ENCODE results near the gene DHRS7B. TPM values are rescaled to one million over a fixed set of nuclear protein-coding genes. Genes with fewer than 3 reads are reported as not detected.
"Not testable (repeated sequence)": the region's sequence is repeated elsewhere in the genome, so short reads cannot be mapped to it uniquely, and the experiment has no call there.

DHRS7B gene
- total RNA-seq: 12.6 and 27.4 TPM in 2 replicates

DNA sequence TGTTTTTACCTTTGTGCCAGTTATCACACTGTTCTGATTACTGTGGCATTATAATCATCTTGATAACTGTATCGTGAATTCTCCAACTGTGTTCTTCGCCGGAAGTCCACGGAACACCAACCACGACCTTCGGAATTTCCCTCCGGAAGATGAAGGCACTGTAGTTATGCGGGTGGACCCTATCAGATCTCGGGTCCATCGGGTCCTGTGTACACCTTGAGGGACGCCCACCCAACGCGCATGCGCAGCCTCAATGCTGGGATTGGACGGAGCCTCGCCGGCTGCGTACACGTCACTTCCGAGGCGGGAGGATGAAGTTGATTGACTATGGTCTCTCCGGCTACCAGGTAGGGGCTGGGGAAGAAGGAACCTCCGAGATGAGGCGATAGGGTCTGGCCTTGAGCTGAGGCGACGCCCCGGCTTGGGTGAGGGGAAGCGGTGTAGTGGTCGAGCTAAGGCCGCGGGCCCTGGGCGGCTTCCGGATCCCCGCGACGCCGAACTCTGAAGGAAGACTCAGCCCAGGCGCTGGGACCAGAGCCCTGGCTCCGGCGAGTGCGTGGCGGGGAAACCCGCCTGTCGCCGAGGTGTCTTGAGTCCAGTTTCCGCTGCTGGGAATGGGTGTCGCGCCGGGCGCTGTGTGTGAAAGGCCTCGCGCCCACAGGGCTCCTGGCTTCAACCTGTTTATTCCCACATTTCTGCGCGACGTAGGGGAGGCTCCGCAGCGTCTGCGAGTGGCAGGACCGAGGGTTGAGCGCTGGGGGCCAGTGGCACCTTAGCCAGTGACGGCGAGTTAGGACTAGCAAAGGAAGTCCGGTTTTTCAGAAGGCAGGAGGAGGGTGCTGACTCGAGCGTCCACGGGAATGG, at the start of gene DHRS7B:
DHRS7B (plus strand) TSS at position 320 of the 864 bp plus-strand sequence; CDS start at position 328, 8 bp downstream.
- no peak for DNase-seq (ENCODE audit: extremely low read depth, low read depth, low spot score)

- DNase-seq (ENCODE audit: extremely low read depth, low read depth, low spot score): no peak
Measured at GRCh38 chr17:21077281-21077680, 49.5 kb upstream of the DHRS7B start.

- DNase-seq (ENCODE audit: extremely low read depth, low read depth, low spot score): no peak
Measured at GRCh38 chr17:21078016-21078780, 48.6 kb upstream of the DHRS7B start.

DNA sequence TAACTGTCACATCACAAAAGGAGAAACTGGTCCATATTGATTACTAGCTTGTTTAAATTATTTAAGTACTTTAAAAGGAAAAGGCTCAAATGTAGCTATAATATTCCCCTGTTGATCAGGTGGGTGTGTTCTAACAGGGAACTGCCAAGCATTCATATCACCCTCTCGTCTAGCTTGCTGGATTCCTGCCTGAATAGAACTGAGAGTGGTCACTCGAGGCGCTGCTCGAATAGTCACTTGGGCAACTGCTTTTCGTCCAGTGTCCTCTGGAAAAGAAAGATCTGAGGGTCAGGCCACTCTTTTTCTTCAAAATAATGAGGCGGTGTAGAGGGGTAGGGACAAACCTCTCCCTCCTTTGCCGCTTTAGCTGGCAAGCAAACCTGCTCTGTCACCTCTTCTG, 47.6 kb upstream of the DHRS7B start:
- DNase-seq (ENCODE audit: extremely low read depth, low read depth, low spot score): no peak

DNA sequence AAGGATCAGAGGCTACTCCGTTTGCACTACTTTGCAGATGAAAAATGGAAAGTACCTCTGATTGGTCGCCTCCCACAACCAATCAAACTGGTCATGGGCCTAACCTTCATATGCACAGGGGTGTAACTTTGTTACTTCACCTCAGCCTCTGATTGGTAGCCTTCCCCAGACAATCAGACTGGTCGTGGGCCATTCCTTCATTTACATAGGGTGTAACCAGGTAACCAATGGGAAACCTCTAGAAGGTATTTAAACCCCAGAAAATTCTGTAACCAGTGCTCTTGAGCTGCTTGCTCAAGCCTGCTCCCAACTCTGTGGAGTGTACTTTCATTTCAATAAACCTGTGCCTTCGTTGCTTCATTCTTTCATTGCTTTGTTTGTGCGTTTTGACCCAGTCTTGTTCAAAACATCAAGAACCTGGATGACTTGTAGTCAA, 44.7 kb upstream of the DHRS7B start:
- DNase-seq (ENCODE audit: extremely low read depth, low read depth, low spot score): no peak

DNA sequence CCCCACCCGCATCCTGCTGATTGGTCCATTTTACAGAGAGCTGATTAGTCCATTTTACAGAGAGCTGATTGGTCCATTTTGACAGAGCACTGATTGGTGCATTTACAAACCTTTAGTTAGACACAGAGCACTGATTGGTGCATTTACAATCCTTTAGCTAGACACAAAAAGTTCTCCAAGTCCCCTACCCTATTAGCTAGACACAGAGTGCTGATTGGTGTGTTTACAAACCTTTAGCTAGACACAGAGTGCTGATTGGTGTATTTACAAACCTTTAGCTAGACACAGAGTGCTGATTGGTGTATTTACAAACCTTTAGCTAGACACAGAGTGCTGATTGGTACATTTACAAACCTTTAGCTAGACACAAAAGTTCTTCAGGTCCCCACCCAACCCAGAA, 41.5 kb upstream of the DHRS7B start:
- not testable (repeated sequence) for DNase-seq (ENCODE audit: extremely low read depth, low read depth, low spot score)

- no peak for DNase-seq (ENCODE audit: extremely low read depth, low read depth, low spot score)
Measured at GRCh38 chr17:21085707-21086106, 41.1 kb upstream of the DHRS7B start.

- no peak for DNase-seq (ENCODE audit: extremely low read depth, low read depth, low spot score)
Measured at GRCh38 chr17:21089145-21089544, 37.6 kb upstream of the DHRS7B start.

- no peak for DNase-seq (ENCODE audit: extremely low read depth, low read depth, low spot score)
Measured at GRCh38 chr17:21089933-21090901, 36.5 kb upstream of the DHRS7B start.

DNA sequence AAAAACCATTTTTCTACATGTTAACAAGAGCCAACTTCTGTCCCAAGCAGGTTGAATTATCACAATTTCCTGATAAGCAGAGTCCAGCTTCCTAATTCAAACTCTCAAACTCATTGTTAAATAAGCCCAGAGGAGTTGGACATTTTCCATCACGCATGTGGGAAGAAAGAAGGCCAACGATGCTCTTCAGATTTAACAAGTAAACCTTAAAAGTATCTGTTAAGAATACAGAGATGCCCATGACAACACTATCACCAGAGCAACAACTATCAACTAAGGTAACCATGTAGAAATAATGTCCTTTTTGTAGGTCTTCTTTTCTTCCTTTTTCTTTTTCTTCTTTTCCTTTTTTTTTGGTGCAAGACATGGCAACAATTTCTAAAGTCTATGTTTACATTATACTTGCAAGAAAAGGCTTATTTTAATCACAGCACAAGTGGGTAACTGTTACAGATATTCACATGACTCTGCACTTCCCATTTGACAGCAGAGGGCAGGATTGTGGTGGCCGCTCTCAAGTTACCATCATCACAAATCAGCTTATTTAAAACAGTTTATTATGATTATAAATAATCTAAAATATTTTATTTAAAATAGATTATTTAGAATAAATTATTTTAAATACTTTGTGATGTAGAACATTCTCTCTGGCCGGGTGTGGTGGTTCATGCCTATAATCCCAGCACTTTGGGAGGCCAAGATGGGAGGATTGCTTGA, 35.7 kb upstream of the DHRS7B start:
- no peak for DNase-seq (ENCODE audit: extremely low read depth, low read depth, low spot score)

DNA sequence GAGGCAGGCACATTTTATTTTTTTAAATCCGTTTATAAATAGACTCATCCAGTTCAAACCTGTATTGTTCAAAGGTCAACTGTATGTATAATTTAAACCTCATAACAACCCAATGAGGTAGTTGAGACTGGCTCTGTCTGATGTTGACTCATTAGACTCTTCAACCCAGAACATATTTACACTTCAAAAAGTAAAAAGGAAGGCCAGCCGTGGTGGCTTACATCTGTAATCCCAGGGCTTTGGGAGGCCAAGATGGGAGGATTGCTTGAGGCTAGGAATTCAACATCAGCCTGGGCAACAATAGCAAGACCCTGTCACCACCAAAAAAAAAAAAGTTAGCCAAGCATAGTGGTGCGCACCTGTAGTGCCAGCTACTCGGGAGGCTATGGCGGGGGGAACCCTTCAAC, 32.5 kb upstream of the DHRS7B start:
- DNase-seq (ENCODE audit: extremely low read depth, low read depth, low spot score): no peak

- DNase-seq (ENCODE audit: extremely low read depth, low read depth, low spot score): no peak
Measured at GRCh38 chr17:21095735-21096134, 31.0 kb upstream of the DHRS7B start.

- no peak for DNase-seq (ENCODE audit: extremely low read depth, low read depth, low spot score)
Measured at GRCh38 chr17:21096874-21097273, 29.9 kb upstream of the DHRS7B start.

- DNase-seq (ENCODE audit: extremely low read depth, low read depth, low spot score): no peak
Measured at GRCh38 chr17:21098934-21099689, 27.7 kb upstream of the DHRS7B start.

DNA sequence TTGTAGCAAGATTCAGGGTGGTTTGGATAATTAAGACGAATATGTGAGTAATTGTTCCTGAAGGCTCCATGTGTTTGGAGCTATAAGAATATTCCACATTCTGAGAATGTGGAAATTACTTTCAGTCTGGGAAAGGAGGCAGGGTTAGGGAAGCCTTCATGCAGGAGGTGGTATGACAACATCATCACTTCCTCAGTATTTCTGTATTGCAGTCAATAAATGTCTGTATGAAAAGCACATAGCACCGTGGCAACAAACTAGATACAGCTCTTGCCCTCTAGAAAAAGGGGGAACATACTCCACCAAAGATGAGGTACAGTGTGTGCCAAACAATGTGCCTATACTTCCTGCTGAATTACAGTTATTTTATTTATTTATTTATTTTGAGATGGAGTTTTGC, 26.1 kb upstream of the DHRS7B start:
- DNase-seq (ENCODE audit: extremely low read depth, low read depth, low spot score): no peak

DNA sequence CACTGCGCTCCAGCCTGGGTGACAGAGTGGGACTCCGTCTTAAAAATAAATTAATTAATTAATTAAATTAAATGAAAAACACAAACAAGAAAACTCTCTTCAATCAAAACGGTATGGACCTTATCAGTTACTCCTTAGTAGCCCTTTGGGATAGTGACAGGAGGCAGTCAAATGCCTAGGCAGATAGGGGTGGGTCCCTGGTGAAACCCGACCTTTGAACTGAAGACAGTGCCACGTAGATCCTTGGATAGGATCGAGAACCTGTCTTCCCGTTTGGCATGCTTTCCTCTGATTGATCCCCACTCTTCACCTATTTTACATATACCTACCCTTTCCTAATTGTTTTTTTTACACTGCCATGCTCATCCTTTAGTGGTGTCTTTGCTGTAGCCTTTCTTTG, 22.2 kb upstream of the DHRS7B start:
- no peak for DNase-seq (ENCODE audit: extremely low read depth, low read depth, low spot score)

- no peak for DNase-seq (ENCODE audit: extremely low read depth, low read depth, low spot score)
Measured at GRCh38 chr17:21105064-21105894, 21.5 kb upstream of the DHRS7B start.

DNA sequence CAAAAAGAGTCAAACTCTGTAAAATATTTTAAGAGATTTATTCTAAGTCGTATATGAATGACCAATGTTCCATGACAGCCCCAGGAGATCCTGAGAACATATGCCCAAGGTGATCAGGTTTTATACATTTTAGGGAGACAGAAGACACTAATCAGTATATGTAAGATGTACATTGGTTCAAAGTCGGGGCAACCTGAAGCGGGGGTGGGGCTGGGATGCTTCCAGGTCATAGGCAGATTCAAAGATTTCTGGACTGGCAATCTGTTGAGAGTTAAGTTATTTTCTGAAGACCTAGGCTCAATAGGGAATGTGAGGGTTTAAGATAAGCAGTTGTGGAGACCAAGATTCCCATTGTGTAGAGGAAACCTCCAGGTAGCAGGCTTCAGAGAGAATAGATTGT, 20.4 kb upstream of the DHRS7B start:
- no peak for DNase-seq (ENCODE audit: extremely low read depth, low read depth, low spot score)
